Esophagus muscularis mucosa (tissue), 3 donors: ENCODE data around the gene LRMDA.

ENCODE experiments used
- CTCF ChIP-seq, 3 experiments: fragments of 200-600 bp in 2 of 3; fragments of 450-650 bp in 1 of 3; sonication (generic) in 2 of 3; IDR thresholded peaks; one replicate each; pipeline ENCODE4 v1.5.1; 2017 to 2019; ENCODE audit warnings: antibody characterized with exemption in 3 of 3, mild to moderate bottlenecking in 2 of 3, moderate library complexity in 1 of 3
- POLR2A ChIP-seq: fragments of 450-650 bp; IDR thresholded peaks from one replicate; pipeline ENCODE4 v1.6.1; 2017; ENCODE audit warnings: antibody characterized with exemption, moderate library complexity, mild to moderate bottlenecking, low read depth

GRCh38 chr10:76213876-76214275 lies 782.5 kb downstream of the LRMDA start:
- TF ChIP-seq POLR2A (no peak), CTCF (IDR thresholded peaks at IDR 0.05) (no peak)
